Measurements from ENCODE around the gene SPRED2.

DNA sequence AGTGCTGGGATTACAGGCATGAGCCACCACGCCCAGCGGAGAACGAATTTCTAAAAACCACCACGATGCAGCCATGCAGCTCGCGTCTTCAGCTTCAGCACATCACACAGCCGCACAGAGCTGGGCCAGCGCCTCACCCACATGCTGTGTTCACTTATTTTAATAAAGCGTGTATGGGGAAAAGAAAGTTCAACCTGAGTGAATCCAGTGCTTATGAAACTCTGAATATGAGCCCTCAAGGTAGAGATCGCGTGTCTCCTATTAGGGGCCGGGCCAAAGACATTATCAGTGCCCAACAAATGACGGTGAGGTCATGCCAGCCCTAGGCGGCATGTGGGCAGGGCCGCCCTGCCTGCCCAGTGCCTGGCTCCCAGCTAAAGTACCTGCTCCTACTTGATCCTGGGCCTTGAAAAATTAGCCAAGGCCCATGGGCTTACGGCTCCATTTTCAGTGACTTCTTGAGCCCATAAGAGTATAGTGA is 44.3 kb downstream of the SPRED2 start:
- TF ChIP-seq POLR2A (IDR thresholded peaks at IDR 0.05; ENCODE audit: low read depth, low read length) (no peak), TAF1 (IDR thresholded peaks at IDR 0.05; ENCODE audit: borderline replicate concordance, low read depth, low read length) (no peak), POLR2AphosphoS5 (IDR thresholded peaks at IDR 0.05; ENCODE audit: low read depth, low read length) (no peak)
